Esophagus squamous epithelium (tissue), 4 donors: ENCODE measurements around the gene DKC1.

Source experiments
- CTCF ChIP-seq, 6 experiments: fragments of 450-650 bp in 4 of 6; fragments of 200-600 bp in 2 of 6; sonication (generic) in 2 of 6; IDR thresholded peaks; one replicate each; pipeline ENCODE4 v1.5.1; 2016 to 2019; ENCODE audit warnings: antibody characterized with exemption in 6 of 6, mild to moderate bottlenecking in 4 of 6, moderate library complexity in 4 of 6
- POLR2A ChIP-seq, 4 donors: fragments of 450-650 bp; IDR thresholded peaks; one replicate each; pipeline ENCODE4 v1.6.1; 2017; ENCODE audit warnings: antibody characterized with exemption in 4 of 4, mild to moderate bottlenecking in 4 of 4, moderate library complexity in 3 of 4

- TF ChIP-seq POLR2A (IDR thresholded peaks at IDR 0.05) (no peak), CTCF (IDR thresholded peaks at IDR 0.05) (no peak)
These were observed 40.3 kb downstream of the DKC1 start for GRCh38 chrX:154802947-154803346.
